Panc1 (cell line): ENCODE measurements around the gene AKT3.
"Not testable (repeated sequence)": the region's sequence is repeated elsewhere in the genome, so short reads cannot be mapped to it uniquely, and the experiment has no call there.

Experiments used
- POLR2AphosphoS5 ChIP-seq: IDR thresholded peaks from 2 replicates; pipeline ENCODE4 v1.6.1; 2012; ENCODE audit warnings: mild to moderate bottlenecking, low read depth, low read length, moderate library complexity
- SIN3A ChIP-seq: IDR thresholded peaks from 2 replicates; pipeline ENCODE4 v1.6.1; 2012; ENCODE audit warnings: low read depth, mild to moderate bottlenecking, low read length, moderate library complexity, borderline replicate concordance; ENCODE audit not compliant: insufficient read depth
- TF ChIP-seq, protein P1 (sequence below): fragments of 450-650 bp; IDR thresholded peaks from 2 replicates; pipeline ENCODE4 v1.5.1; 2017; ENCODE audit warnings: mild to moderate bottlenecking
- TF ChIP-seq, protein P2 (sequence below), 2 experiments: IDR thresholded peaks; 2 replicates each; pipeline ENCODE4 v1.6.1; 2011 to 2012; ENCODE audit warnings: low read depth in 2 of 2, control low read depth in 1 of 2, low read length in 1 of 2, mild to moderate bottlenecking in 1 of 2, moderate library complexity in 1 of 2; ENCODE audit not compliant: insufficient read depth in 1 of 2

DNA sequence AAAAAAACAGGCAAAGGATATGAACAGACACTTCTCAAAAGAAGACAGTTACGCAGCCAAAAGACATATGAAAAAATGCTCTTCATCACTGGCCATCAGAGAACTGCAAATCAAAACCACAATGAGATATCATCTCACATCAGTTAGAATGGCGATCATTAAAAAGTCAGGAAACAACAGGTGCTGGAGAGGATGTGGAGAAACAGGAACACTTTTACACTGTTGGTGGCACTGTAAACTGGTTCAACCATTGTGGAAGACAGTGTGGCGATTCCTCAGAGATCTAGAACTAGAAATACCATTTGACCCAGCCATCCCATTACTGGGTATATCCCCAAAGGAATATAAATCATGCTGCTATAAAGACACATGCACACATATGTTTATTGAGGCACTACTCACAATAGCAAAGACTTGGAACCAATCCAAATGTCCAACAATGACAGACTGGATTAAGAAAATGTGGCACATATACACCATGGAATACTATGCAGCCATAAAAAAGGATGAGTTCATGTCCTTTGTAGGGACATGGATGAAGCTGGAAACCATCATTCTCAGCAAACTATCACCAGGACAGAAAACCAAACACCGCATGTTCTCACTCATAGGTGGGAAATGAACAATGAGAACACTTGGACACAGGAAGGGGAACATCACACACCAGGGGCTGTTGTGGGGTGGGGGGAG lies 77.5 kb downstream of the AKT3 start:
- TF ChIP-seq, protein P1, sequence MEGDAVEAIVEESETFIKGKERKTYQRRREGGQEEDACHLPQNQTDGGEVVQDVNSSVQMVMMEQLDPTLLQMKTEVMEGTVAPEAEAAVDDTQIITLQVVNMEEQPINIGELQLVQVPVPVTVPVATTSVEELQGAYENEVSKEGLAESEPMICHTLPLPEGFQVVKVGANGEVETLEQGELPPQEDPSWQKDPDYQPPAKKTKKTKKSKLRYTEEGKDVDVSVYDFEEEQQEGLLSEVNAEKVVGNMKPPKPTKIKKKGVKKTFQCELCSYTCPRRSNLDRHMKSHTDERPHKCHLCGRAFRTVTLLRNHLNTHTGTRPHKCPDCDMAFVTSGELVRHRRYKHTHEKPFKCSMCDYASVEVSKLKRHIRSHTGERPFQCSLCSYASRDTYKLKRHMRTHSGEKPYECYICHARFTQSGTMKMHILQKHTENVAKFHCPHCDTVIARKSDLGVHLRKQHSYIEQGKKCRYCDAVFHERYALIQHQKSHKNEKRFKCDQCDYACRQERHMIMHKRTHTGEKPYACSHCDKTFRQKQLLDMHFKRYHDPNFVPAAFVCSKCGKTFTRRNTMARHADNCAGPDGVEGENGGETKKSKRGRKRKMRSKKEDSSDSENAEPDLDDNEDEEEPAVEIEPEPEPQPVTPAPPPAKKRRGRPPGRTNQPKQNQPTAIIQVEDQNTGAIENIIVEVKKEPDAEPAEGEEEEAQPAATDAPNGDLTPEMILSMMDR: not testable (repeated sequence)
- not testable (repeated sequence) for TF ChIP-seq POLR2AphosphoS5, SIN3A
- TF ChIP-seq, protein P2, sequence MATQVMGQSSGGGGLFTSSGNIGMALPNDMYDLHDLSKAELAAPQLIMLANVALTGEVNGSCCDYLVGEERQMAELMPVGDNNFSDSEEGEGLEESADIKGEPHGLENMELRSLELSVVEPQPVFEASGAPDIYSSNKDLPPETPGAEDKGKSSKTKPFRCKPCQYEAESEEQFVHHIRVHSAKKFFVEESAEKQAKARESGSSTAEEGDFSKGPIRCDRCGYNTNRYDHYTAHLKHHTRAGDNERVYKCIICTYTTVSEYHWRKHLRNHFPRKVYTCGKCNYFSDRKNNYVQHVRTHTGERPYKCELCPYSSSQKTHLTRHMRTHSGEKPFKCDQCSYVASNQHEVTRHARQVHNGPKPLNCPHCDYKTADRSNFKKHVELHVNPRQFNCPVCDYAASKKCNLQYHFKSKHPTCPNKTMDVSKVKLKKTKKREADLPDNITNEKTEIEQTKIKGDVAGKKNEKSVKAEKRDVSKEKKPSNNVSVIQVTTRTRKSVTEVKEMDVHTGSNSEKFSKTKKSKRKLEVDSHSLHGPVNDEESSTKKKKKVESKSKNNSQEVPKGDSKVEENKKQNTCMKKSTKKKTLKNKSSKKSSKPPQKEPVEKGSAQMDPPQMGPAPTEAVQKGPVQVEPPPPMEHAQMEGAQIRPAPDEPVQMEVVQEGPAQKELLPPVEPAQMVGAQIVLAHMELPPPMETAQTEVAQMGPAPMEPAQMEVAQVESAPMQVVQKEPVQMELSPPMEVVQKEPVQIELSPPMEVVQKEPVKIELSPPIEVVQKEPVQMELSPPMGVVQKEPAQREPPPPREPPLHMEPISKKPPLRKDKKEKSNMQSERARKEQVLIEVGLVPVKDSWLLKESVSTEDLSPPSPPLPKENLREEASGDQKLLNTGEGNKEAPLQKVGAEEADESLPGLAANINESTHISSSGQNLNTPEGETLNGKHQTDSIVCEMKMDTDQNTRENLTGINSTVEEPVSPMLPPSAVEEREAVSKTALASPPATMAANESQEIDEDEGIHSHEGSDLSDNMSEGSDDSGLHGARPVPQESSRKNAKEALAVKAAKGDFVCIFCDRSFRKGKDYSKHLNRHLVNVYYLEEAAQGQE (IDR thresholded peaks at IDR 0.05; ENCODE audit: insufficient read depth in 1 of 2, low read depth in 2 of 2, low read length in 1 of 2): not testable (repeated sequence)
